Stimulated activated CD4-positive, alpha-beta T cell treated with anti-CD3 and anti-CD28 coated beads, Interleukin-4, amount 100 ng/mL, for 48 hours (primary cell): Measurements from ENCODE around the gene NPDC1.
A peak's percentile ranks its signal among the peaks of the same experiment; 100 is the strongest.

Experiments used
- DNase-seq, 2 donors: peaks; one replicate each; pipeline ENCODE4 v3.0.0-alpha.2; 2020; ENCODE audit warnings: low read depth in 2 of 2

Gene NPDC1

GRCh38 chr9:137046088-137046787, at the start of gene NPDC1:
Gene NPDC1, minus strand, starts transcription at chr9:137046177. Its CDS starts 188 bp downstream, at chr9:137045989.
- DNase-seq, result peak; percentile 80

GRCh38 chr9:137089232-137089947, 43.4 kb upstream of the NPDC1 start:
- DNase-seq, result no peak

GRCh38 chr9:137088121-137088520, 42.1 kb upstream of the NPDC1 start:
- DNase-seq, result no peak

GRCh38 chr9:137087409-137087925, 41.5 kb upstream of the NPDC1 start:
- no peak for DNase-seq

- DNase-seq, result peak; percentile 99
These were observed 40.8 kb upstream of the NPDC1 start, which contains the start of gene MAN1B1 for GRCh38 chr9:137086531-137087408. Gene MAN1B1, plus strand, starts transcription at chr9:137086985. Its CDS starts 15 bp downstream, at chr9:137087000.

- peak; percentile 28 to 33 for DNase-seq
These were observed 40.0 kb upstream of the NPDC1 start for GRCh38 chr9:137085920-137086530.

GRCh38 chr9:137084526-137084925, 38.5 kb upstream of the NPDC1 start:
- DNase-seq, result no peak

GRCh38 chr9:137083394-137084004, 37.5 kb upstream of the NPDC1 start:
- peak in 1 of 2 donors; percentile 22 for DNase-seq

- DNase-seq, result no peak
These were observed 36.9 kb upstream of the NPDC1 start for GRCh38 chr9:137082925-137083290.

- no peak for DNase-seq
These were observed 36.4 kb upstream of the NPDC1 start for GRCh38 chr9:137082222-137082924.

GRCh38 chr9:137080260-137081122, 34.5 kb upstream of the NPDC1 start:
- DNase-seq, result no peak

- DNase-seq, result no peak
These were observed 33.4 kb upstream of the NPDC1 start for GRCh38 chr9:137079401-137079787.

- no peak for DNase-seq
These were observed 32.9 kb upstream of the NPDC1 start for GRCh38 chr9:137078701-137079400.

GRCh38 chr9:137077758-137078693, 32.0 kb upstream of the NPDC1 start:
- DNase-seq, result peak; percentile 15 to 18

- DNase-seq, result peak; percentile 18 to 23
These were observed 31.2 kb upstream of the NPDC1 start, which contains the start of gene UAP1L1 for GRCh38 chr9:137077010-137077747. Gene UAP1L1, plus strand, starts transcription at chr9:137077517. Its CDS starts 16 bp downstream, at chr9:137077533.

GRCh38 chr9:137076636-137077009, 30.6 kb upstream of the NPDC1 start:
- no peak for DNase-seq

GRCh38 chr9:137075275-137075775, 29.3 kb upstream of the NPDC1 start:
- DNase-seq, result no peak
